ENCODE results near the gene ASB13.
"Not testable (repeated sequence)": the region's sequence is repeated elsewhere in the genome, so short reads cannot be mapped to it uniquely, and the experiment has no call there.

The ASB13 gene

GRCh38 chr10:5622186-5622960 is 44.0 kb downstream of the ASB13 start:
- no peak for DNase-seq

- DNase-seq, result not testable (repeated sequence)
Observed at GRCh38 chr10:5621371-5621770, 45.0 kb downstream of the ASB13 start.

GRCh38 chr10:5620966-5621365 is 45.4 kb downstream of the ASB13 start:
- no peak for DNase-seq

- peak; percentile 66 for DNase-seq
Observed at GRCh38 chr10:5620223-5620721, 46.1 kb downstream of the ASB13 start.

GRCh38 chr10:5619362-5620211 is 46.8 kb downstream of the ASB13 start:
- DNase-seq, result peak; percentile 90

- peak; percentile 70 for DNase-seq
Observed at GRCh38 chr10:5618829-5619228, 47.6 kb downstream of the ASB13 start.

- DNase-seq, result no peak
Observed at GRCh38 chr10:5618042-5618441, 48.4 kb downstream of the ASB13 start.

- no peak for DNase-seq
Observed at GRCh38 chr10:5617521-5617920, 48.9 kb downstream of the ASB13 start.

GRCh38 chr10:5616836-5617235 is 49.6 kb downstream of the ASB13 start:
- peak; percentile 91 for DNase-seq

GRCh38 chr10:5616046-5616445 is 50.3 kb downstream of the ASB13 start:
- no peak for DNase-seq

GRCh38 chr10:5615316-5615715 is 51.1 kb downstream of the ASB13 start:
- DNase-seq, result peak; percentile 90

GRCh38 chr10:5614155-5614721 is 52.2 kb downstream of the ASB13 start:
- peak; percentile 77 for DNase-seq

- no peak for DNase-seq
Observed at GRCh38 chr10:5613481-5614154, 52.8 kb downstream of the ASB13 start.

GRCh38 chr10:5611899-5612680 is 54.3 kb downstream of the ASB13 start:
- DNase-seq, result no peak

- no peak for DNase-seq
Observed at GRCh38 chr10:5609952-5610616, 56.3 kb downstream of the ASB13 start.

GRCh38 chr10:5608608-5609220 is 57.7 kb downstream of the ASB13 start:
- DNase-seq, result no peak

- no peak for DNase-seq
Observed at GRCh38 chr10:5607594-5607993, 58.8 kb downstream of the ASB13 start.

GRCh38 chr10:5606864-5607263 is 59.5 kb downstream of the ASB13 start:
- DNase-seq, result no peak

GRCh38 chr10:5606321-5606720 is 60.1 kb downstream of the ASB13 start:
- DNase-seq, result no peak

GRCh38 chr10:5604961-5605360 is 61.4 kb downstream of the ASB13 start:
- no peak for DNase-seq

Data from femur (tissue), 1 donor.